Head of caudate nucleus (tissue), 42 donors: ENCODE data around the gene FOXB2.
"Not testable (repeated sequence)": the region's sequence is repeated elsewhere in the genome, so short reads cannot be mapped to it uniquely, and the experiment has no call there.

ENCODE experiments used
- DNase-seq, 42 donors: peaks; one replicate each; pipeline versions ENCODE4 v3.0.0 to v3.0.0-alpha.2; 2020 to 2021; ENCODE audit warnings: mixed read lengths in 7 of 42
- intact Hi-C: fragments of 100-400 bp; cut with DNase I; formaldehyde crosslinking; loops from one replicate; pipeline ENCODE4 v1.15.0; 2022

FOXB2 gene

GRCh38 chr9:77019236-77019925 is at the start of gene FOXB2:
Gene FOXB2 (plus strand): TSS chr9:77019655. CDS start chr9:77019655, 0 bp downstream.
- peak in 1 of 42 donors; percentile 38 for DNase-seq
- intact Hi-C loops, result no loop called here

GRCh38 chr9:76969716-76970115 is 49.7 kb upstream of the FOXB2 start:
- intact Hi-C loops, result no loop called here
- no peak for DNase-seq

- intact Hi-C loops, DNase-seq: not testable (repeated sequence)
Observed at GRCh38 chr9:76978831-76979230, 40.6 kb upstream of the FOXB2 start.

- intact Hi-C loops, result no loop called here
- no peak for DNase-seq
Observed at GRCh38 chr9:76980566-76980965, 38.9 kb upstream of the FOXB2 start.

GRCh38 chr9:76984486-76984885 is 35.0 kb upstream of the FOXB2 start:
- no peak for DNase-seq
- intact Hi-C loops, result no loop called here

GRCh38 chr9:76985581-76985980 is 33.9 kb upstream of the FOXB2 start:
- intact Hi-C loops, result loop anchor here (5.0 kb wide), 2 partner anchors 83 to 173 kb away; no protein-coding TSS in a partner anchor
- DNase-seq, result no peak

- intact Hi-C loops, result loop anchor here (5.0 kb wide), 2 partner anchors 85 to 175 kb away; no protein-coding TSS in a partner anchor
- DNase-seq, result peak in 40 of 42 donors; percentile 27 to 86 (median 65)
Observed at GRCh38 chr9:76987594-76988200, 31.8 kb upstream of the FOXB2 start.

- DNase-seq, result no peak
- intact Hi-C loops, result loop anchor here (5.0 kb wide), 2 partner anchors 87 to 177 kb away; no protein-coding TSS in a partner anchor
Observed at GRCh38 chr9:76988941-76989340, 30.5 kb upstream of the FOXB2 start.

- intact Hi-C loops, result loop anchor here (5.0 kb wide), 2 partner anchors 87 to 177 kb away; no protein-coding TSS in a partner anchor
- DNase-seq, result peak in 16 of 42 donors; percentile 6 to 69 (median 18)
Observed at GRCh38 chr9:76989501-76989900, 30.0 kb upstream of the FOXB2 start.

- intact Hi-C loops, result no loop called here
- peak in 40 of 42 donors; percentile 21 to 84 (median 52) for DNase-seq
Observed at GRCh38 chr9:76996700-76997099, 22.8 kb upstream of the FOXB2 start.

GRCh38 chr9:76999261-76999660 is 20.2 kb upstream of the FOXB2 start:
- intact Hi-C loops, result no loop called here
- peak in 1 of 42 donors; percentile 18 for DNase-seq

- intact Hi-C loops, result no loop called here
- peak in 1 of 42 donors; percentile 12 for DNase-seq
Observed at GRCh38 chr9:77000330-77000729, 19.1 kb upstream of the FOXB2 start.

- DNase-seq, result no peak
- intact Hi-C loops, result no loop called here
Observed at GRCh38 chr9:77003366-77003765, 16.1 kb upstream of the FOXB2 start.

- no peak for DNase-seq
- intact Hi-C loops, result no loop called here
Observed at GRCh38 chr9:77005216-77005615, 14.2 kb upstream of the FOXB2 start.

GRCh38 chr9:77010527-77010926 is 8.9 kb upstream of the FOXB2 start:
- intact Hi-C loops, result no loop called here
- peak in 1 of 42 donors; percentile 25 for DNase-seq

- peak in 40 of 42 donors; percentile 13 to 86 (median 62) for DNase-seq
- intact Hi-C loops, result no loop called here
Observed at GRCh38 chr9:77011973-77012821, 7.3 kb upstream of the FOXB2 start.

- peak in 1 of 42 donors; percentile 32 for DNase-seq
- intact Hi-C loops, result no loop called here
Observed at GRCh38 chr9:77013206-77013931, 6.1 kb upstream of the FOXB2 start.

- intact Hi-C loops, result no loop called here
- peak in 1 of 42 donors; percentile 18 for DNase-seq
Observed at GRCh38 chr9:77013932-77014596, 5.4 kb upstream of the FOXB2 start.
